HUES48 (cell line): ENCODE results near the gene LYPLA2.
"Not testable (repeated sequence)": the region's sequence is repeated elsewhere in the genome, so short reads cannot be mapped to it uniquely, and the experiment has no call there.

ENCODE experiments used
- H3K27ac ChIP-seq: one replicate; pipeline ENCODE4 v1.7.0; 2013; ENCODE audit warnings: low read depth, low read length, inconsistent platforms
- H3K27me3 ChIP-seq: 2 replicates; pipeline ENCODE4 v1.6.1; 2013; ENCODE audit warnings: mild to moderate bottlenecking, low read length; ENCODE audit not compliant: control insufficient read depth, insufficient read depth
- H3K36me3 ChIP-seq: 2 replicates; pipeline ENCODE4 v1.6.1; 2013; ENCODE audit warnings: low read length; ENCODE audit not compliant: control insufficient read depth, insufficient read depth
- H3K4me1 ChIP-seq: 2 replicates; pipeline ENCODE4 v1.6.1; 2013; ENCODE audit warnings: mild to moderate bottlenecking, low read length; ENCODE audit not compliant: control insufficient read depth, insufficient read depth
- H3K4me3 ChIP-seq: 2 replicates; pipeline ENCODE4 v1.5.1; 2013; ENCODE audit warnings: mild to moderate bottlenecking, low read depth, low read length
- H3K9ac ChIP-seq: 2 replicates; pipeline ENCODE4 v1.6.1; 2013; ENCODE audit warnings: mild to moderate bottlenecking, low read depth, low read length, moderate library complexity
- H3K9me3 ChIP-seq: 2 replicates; pipeline ENCODE4 v1.6.1; 2013; ENCODE audit warnings: low read length; ENCODE audit not compliant: control insufficient read depth, insufficient read depth

LYPLA2 gene

GRCh38 chr1:23783141-23783540 is 7.8 kb upstream of the LYPLA2 start:
- H3K36me3 ChIP-seq = peaks cover 67% of the 10 kb centered on the region

GRCh38 chr1:23784846-23785245 is 6.1 kb upstream of the LYPLA2 start:
- Histone ChIP-seq H3K27ac (no peak overlapping the region), H3K4me3 (no peak overlapping the region), H3K4me1 (no peaks in the 10 kb centered on the region), H3K9me3 (no peaks in the 10 kb centered on the region), H3K36me3 (peaks cover 62% of the 10 kb centered on the region), H3K9ac (no peak overlapping the region), H3K27me3 (no peaks in the 10 kb centered on the region)

More at GRCh38 chr1:23783141-23783540, 7.8 kb upstream of the LYPLA2 start:
- not testable (repeated sequence) for H3K4me3 ChIP-seq, H3K9ac ChIP-seq, H3K27ac ChIP-seq, H3K27me3 ChIP-seq, H3K4me1 ChIP-seq, H3K9me3 ChIP-seq

DNA sequence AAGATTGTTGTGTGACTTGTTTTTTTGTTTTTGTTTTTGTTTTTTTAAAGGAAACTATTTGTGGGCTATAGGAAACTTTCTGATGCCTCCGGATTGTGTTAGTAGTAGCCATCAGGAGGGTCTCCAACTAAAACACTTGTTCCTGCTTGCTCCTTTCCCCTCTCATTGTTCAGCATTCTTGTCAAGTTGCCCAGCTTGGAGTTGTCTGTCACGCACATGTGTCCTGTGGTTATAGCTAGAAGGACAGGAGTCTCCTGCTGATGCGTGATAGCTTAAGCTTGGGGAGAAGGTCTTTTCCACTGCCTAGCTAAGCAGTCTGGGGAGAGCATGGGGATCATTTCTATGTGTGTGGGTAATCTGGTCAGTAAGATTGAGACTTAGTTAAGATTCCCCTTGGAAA is 3.2 kb upstream of the LYPLA2 start:
- H3K9me3 ChIP-seq = no peaks in the 10 kb centered on the region
- peaks cover 10% of the 10 kb centered on the region for H3K4me1 ChIP-seq
- no peak overlapping the region for H3K27ac ChIP-seq
- H3K36me3 ChIP-seq = peaks cover 40% of the 10 kb centered on the region
- H3K27me3 ChIP-seq = no peaks in the 10 kb centered on the region
- H3K4me3 ChIP-seq = no peak overlapping the region
- H3K9ac ChIP-seq = no peak overlapping the region

- Histone ChIP-seq H3K27me3 (no peaks in the 10 kb centered on the region), H3K27ac (no peak overlapping the region), H3K4me3 (no peak overlapping the region), H3K36me3 (peaks cover 48% of the 10 kb centered on the region), H3K9me3 (no peaks in the 10 kb centered on the region), H3K9ac (no peak overlapping the region), H3K4me1 (peaks cover 10% of the 10 kb centered on the region)
These were observed 2.2 kb upstream of the LYPLA2 start for GRCh38 chr1:23788695-23789094.

DNA sequence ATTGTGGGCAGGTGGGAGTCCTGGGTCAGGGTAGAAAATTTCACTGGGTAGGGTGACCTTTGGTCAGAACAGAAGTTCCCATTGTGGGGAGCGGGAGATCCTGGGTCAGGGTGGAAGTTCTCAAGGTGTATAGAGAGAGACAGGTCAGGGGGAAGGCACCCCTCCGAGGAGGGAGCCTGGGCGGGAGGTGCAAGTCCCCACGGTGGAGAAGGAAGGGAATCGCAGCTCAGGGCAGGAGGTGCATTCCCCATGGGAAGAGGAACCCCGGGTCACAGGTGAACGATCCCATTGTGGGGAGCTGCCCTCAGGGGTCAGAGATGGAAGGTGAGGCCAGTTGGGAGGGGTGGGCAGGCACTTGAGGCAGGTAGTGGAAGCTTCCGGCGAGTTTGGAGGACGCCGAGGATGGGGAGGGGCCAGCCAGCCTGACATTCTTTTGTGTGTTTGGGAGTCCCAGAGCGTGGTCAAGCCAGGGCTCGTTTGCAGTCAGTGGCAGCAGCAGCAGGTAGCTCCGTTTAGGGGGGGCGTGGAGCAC is 637 bp downstream of the LYPLA2 start:
- H3K36me3 ChIP-seq = peaks cover 45% of the 10 kb centered on the region
- no peaks in the 10 kb centered on the region for H3K27me3 ChIP-seq
- H3K4me1 ChIP-seq = peaks cover 10% of the 10 kb centered on the region
- H3K27ac ChIP-seq = peak overlapping the region; percentile 79
- no peaks in the 10 kb centered on the region for H3K9me3 ChIP-seq
- H3K4me3 ChIP-seq = peak overlapping the region; percentile 85
- H3K9ac ChIP-seq = no peak overlapping the region

GRCh38 chr1:23792151-23792945 is 1.4 kb downstream of the LYPLA2 start:
- Histone ChIP-seq H3K36me3 (peaks cover 45% of the 10 kb centered on the region), H3K27me3 (no peaks in the 10 kb centered on the region), H3K9me3 (no peaks in the 10 kb centered on the region)

DNA sequence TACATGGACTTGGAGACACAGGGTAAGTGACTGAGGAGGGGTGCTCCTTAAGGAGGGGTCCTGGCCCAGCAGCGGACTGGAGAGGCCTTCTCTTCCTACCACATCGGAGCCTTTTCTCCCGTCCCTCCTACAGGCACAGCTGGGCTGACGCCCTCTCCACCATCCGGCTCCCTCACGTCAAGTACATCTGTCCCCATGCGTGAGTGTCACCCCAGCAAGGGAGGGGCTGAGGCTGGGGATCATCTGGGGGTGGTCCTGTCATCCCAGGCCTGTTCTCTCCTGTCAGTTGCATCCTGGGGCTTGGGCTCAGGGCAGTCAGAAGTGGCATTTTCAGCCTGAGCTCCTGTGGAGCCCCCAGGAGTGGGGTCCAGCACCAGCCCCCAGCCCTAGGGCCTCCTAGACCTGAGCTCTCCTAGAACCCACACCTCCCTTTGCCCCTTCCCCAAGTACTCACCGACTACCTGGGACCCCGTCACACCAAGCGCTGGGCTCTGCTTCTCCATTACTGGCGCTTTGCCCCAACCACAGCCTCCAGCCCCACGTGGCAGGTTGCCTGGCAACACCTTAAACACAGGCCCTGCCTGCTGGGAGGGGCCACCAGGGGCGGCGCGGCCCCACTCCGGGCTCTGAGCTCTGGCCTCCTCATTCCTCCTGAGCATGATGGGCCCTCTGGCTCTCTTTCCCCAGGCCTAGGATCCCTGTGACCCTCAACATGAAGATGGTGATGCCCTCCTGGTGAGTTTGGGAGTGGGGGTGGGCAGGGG is 2.3 kb downstream of the LYPLA2 start:
- Histone ChIP-seq H3K27ac (no peak overlapping the region), H3K36me3 (peaks cover 45% of the 10 kb centered on the region), H3K4me1 (peaks cover 10% of the 10 kb centered on the region), H3K9me3 (no peaks in the 10 kb centered on the region), H3K27me3 (no peaks in the 10 kb centered on the region), H3K4me3 (no peak overlapping the region), H3K9ac (no peak overlapping the region)

More at GRCh38 chr1:23792151-23792945, 1.4 kb downstream of the LYPLA2 start:
- H3K4me1 ChIP-seq = peaks cover 10% of the 10 kb centered on the region
- H3K27ac ChIP-seq = peak overlapping the region; percentile 79
- no peak overlapping the region for H3K9ac ChIP-seq
- H3K4me3 ChIP-seq = peak overlapping the region; percentile 85

- Histone ChIP-seq H3K4me3 (no peak overlapping the region), H3K27me3 (no peaks in the 10 kb centered on the region), H3K36me3 (peaks cover 48% of the 10 kb centered on the region), H3K9me3 (no peaks in the 10 kb centered on the region), H3K27ac (no peak overlapping the region), H3K4me1 (peaks cover 12% of the 10 kb centered on the region), H3K9ac (no peak overlapping the region)
These were observed 3.2 kb downstream of the LYPLA2 start for GRCh38 chr1:23793861-23794731.

- H3K27ac ChIP-seq, H3K9me3 ChIP-seq, H3K27me3 ChIP-seq, H3K9ac ChIP-seq, H3K4me3 ChIP-seq: not testable (repeated sequence)
- Histone ChIP-seq H3K36me3 (peaks cover 48% of the 10 kb centered on the region), H3K4me1 (peaks cover 18% of the 10 kb centered on the region)
These were observed 3.8 kb downstream of the LYPLA2 start for GRCh38 chr1:23794732-23795182.

DNA sequence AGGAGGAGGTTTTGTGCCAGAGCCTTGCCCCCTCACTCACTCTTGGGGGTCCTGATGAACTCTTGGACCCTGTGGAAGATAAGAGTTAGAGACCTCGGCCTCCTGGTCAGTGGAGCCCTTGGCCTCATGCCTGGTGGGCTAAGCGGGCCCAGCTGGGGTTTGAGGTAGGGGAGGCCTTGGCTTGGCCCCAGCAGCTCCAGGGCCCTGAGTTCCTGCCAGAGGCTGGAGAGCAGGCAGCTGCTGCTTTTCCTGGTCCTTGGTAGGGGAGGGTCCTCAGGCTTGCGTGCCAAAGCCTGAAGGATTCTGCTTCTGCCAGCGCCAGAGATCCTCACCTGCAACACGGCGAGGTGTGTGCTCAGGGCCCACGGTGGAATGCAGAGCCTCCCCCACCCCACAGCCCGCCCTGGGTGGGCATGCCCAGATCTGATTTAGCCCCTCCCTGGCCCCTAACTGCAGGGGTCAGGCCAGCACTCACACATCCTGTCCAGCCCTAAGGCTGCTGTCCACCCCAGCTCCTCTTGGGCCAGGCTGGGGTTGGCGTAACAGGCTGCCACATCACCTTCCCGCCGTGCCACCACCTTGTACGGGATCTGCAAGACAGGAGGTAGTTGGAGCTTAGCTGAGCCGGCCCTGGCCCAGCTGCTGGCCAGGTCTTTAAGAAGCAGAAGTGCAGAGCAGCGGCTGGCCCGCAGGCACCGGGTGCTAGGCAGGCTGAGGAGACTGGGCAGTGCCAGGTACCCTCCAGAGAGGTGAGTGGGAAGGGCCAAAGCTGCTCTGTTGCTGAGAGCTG is 4.9 kb downstream of the LYPLA2 start:
- no peaks in the 10 kb centered on the region for H3K27me3 ChIP-seq
- H3K36me3 ChIP-seq = peaks cover 48% of the 10 kb centered on the region
- H3K4me3 ChIP-seq = no peak overlapping the region
- H3K4me1 ChIP-seq = peaks cover 11% of the 10 kb centered on the region
- no peak overlapping the region for H3K9ac ChIP-seq
- H3K27ac ChIP-seq = no peak overlapping the region
- no peaks in the 10 kb centered on the region for H3K9me3 ChIP-seq
